GM21423 (cell line): ENCODE results near the gene PLXDC1.
"Not testable (repeated sequence)": the region's sequence is repeated elsewhere in the genome, so short reads cannot be mapped to it uniquely, and the experiment has no call there.

Experiments used
- ATAC-seq: cut with Tn5 transposase; IDR thresholded peaks from one replicate; pipeline ENCODE4 v1.9.1; 2021; ENCODE audit warnings: mild to moderate bottlenecking, moderate library complexity; ENCODE audit not compliant: unreplicated experiment

The PLXDC1 gene

DNA sequence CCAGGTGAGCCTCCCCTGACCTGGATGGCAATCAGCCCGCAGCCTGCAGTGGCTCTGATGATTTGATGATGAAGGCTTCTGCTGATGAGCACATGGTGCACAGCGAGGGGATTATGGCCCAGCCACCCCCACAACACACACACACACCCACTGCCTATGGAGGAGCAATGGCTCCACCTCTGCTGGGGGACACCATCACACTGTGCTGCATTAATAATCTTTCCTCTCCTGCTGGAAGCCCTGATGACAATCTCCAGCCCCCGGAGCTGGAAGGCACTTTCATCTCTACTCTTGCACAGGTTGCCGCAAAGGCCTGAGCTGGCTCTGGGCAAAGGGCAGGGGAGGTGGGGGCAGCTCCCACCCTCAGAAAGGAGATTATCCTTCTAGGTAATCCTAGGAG lies 79.9 kb downstream of the PLXDC1 start:
- ATAC-seq = no peak

DNA sequence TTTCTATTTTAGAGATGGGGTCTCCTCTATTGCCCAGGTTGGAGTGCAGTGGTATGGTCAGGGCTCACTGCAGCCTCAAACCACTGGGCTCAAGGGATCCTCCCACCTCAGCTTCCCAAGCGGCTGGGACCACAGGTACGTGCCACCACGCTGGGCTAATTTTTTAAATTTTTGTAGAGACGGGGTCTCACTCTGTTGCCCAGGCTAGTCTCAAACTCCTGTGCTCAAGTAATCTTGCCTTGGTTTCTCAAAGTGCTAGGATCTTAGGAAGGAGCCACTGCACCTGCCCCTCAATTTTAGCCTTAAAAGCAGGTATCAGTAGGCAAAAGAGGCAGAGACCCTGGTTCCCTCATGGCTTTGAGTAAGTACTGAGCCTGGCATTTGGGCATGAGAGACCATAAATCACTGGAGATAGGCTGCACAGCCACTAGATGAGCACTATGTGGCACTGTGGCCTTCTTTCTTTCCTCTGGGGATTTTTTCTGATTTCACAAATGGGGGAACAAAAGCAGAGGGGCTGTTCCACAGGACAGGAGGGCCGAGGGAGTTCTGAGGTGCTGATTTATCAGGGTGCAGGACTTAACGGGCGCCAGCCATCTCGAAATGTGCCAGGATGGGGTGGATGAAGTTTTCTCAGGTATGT lies 82.2 kb downstream of the PLXDC1 start:
- no peak for ATAC-seq

DNA sequence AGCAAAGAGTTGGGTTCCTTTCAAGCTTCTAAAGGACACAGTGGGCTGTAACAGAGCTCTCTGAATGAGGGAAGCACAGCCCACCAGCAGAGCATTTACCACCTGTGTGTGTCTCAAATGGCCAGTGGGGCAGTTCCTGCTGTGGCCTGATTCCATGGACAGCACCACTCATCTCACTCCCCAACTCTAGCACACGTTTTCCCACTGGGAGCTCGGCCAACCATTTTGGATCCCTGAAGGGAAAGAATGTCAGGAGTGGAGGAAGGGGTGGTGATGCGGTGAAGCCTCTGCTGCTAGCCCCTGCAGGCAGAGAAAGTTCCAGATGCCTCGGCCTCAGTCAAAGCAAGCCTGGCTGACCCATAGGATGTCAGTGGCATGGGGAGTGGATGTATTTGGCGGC lies 86.6 kb downstream of the PLXDC1 start:
- no peak for ATAC-seq

DNA sequence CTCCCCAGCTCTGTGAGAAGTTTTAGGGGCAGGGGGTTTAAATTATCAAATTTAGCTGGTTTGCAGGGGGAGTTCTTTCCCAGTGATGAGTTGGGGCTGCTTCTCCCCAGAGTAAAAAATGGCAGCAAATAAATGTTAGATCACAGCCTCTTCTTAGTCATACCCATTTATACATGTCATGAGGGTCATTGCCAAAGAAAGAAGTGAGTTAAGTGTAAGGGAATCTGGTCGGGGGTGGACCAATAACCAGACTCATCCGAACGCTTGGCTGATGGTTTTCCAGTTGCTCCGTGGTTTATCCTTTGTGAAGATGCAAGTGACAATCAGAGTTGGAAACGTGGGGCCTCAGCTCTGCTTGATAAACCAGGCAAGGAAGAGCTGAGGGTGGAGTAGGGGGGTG lies 87.1 kb downstream of the PLXDC1 start:
- no peak for ATAC-seq

DNA sequence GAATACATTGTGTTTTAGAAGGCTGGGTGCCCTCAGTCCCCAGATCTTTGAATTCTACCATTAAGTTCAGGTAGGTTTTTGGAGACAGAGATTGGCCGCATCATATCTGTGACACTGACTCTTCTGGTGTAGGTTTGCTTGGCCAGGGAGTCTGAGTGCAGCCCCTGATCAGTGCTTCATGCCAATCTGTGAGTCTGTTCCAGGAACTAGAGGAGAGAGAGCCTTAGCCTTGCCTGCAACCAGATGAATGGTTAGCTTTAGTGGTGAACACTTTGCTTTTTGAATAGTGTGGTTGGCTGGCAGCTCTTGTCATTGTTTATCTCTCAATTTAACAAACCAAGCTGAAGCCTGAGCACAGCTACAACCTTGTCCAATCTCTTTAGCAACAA lies 87.8 kb downstream of the PLXDC1 start:
- ATAC-seq = no peak

DNA sequence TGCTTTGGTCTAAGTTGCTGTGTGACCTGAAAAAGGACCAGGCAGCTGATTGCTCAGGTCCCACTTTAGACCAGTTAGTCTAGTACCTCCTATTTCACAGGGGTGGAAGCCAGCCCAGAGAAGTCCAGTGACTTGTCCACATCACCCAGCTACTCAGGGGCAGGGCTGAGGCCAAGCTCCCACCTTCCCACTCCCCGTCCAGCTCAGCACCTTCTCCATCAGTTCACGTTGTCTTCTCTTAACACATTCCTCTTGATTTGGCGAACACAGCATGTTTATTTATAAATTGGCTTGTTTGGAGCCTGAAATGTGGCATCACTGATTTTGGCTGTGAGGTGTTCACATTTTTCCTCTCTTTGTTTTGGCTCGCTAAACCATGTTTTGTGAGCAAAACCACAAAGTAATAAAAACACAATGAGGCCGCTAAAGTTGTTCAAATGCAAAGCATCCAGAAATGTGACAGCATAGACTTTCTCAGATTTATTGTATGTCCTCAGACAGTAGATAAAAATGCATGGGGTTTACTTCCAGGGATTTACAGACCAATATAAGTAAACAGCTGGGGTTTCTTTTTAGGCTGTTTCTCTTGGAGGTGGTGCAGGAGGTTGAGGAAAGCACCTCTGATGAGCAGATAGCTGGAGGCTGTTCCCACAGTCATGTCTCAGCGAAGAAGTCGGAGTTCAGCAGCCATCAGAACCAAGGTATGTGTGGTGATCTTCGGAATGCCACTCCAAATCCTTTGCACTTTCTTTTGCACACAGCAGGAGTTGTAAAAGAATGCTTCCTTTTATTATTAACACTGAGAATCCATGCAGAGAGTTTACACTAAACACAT lies 88.4 kb downstream of the PLXDC1 start:
- no peak for ATAC-seq

DNA sequence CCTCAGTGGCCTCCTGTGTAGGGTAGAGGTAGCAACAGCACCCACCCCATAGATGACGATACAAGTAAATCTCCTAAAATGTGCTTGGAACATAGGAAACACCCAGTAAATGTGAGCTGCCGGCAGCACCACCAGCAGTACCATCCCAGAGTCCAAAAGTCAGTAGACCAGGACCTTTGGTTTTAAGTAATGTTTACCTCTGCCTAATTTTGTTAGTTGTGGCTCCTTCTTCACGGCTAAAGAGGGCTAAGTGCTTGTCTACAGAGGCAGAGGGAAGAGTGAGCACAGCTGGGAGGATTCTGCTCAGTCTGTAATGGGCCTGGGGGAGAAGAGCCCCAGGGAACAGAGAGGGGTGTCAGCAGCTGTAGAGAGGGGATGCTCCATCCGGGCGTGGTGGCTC lies 92.9 kb downstream of the PLXDC1 start:
- no peak for ATAC-seq

DNA sequence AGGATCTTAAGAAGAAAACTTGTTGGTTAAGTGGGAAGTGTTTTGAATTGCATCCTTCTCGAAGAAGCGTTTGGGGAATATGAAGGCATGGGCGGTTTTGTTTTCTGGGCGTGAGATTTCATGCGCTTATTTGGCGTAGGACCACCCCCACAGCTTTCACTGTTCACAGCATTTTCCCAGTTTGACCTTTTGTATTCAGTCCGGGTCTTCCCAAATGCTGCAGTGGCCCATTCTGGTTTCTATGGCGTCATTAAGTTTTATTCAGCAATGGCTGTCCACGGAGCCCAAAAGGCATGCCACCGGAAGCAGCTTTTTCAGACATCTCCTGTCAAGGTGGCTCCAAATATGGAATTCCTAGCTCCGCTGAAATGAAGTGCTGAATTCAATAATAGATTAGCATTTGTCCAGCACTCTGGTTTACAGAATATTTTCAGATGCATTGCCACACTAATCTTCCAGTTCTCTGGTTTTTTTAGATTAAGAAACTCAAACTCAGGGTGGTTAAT lies 93.7 kb downstream of the PLXDC1 start:
- ATAC-seq = no peak

DNA sequence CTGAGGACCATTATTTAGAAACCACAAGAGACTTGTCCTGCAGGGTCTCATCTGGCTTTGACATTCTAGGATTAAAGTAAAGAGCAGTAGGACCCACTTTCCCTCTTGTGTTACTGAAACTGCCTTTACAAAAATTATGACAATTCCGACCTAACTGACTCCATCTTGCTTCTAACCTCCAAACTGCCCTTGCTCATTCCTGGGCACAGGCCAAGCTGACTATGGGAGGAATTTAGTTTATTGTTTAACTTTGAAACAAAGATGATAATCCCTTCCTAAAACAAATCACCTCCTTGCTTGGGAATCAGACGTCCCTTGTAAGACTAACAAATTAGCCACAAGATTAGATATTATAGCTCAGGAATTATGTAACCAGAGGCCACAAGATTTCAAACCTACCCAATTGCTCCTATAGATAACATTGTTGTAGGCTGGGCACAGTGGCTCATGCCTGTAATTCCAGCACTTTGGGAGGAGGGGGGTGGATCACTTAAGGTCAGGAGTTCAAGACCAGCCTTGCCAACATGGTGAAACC lies 97.3 kb downstream of the PLXDC1 start:
- no peak for ATAC-seq

DNA sequence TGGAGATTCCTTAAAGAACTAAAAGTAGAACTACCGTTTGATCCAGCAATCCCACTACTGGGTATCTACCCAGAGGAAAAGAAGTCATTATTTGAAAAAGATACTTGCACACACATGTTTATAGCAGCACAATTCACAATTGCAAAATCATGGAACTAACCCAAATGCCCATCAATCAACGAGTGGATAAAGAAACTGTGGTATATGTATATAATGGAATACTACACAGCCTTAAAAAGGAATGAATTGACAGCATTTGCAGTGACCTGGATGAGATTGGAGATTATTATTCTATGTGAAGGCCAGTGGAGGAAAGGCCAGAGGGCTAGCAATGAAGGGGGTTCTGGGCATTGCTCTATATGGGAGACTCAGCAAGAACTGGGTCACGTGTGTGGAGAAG lies 99.0 kb downstream of the PLXDC1 start:
- not testable (repeated sequence) for ATAC-seq

DNA sequence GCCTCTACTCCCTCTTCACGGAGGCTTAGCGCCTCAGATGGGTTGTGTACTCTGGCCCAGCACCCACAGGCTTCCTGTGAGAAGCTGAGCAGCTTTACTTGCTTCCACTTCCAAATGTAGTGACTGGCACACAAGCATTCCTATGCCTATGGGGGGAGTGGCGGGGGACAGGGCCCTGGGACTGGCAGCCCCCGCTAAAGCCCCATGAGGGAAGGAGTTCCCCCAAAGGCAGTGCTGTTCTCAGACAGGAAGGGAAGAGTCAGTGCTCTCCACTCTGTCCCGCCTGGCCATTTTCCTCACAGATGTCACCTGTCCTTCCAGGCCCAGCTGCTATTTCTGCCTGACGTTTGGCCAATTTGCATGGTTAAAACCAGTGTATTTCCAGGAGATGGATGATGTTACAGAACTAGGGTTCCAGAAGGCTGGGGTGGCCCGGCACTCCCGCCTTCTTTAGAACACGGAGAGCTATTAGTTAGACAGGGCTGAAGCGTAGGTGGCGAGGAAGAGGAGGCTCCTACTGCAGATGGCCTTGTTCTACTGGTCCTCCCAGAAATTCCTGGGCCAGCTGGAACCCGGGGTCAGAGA lies 100.3 kb downstream of the PLXDC1 start:
- ATAC-seq = no peak

DNA sequence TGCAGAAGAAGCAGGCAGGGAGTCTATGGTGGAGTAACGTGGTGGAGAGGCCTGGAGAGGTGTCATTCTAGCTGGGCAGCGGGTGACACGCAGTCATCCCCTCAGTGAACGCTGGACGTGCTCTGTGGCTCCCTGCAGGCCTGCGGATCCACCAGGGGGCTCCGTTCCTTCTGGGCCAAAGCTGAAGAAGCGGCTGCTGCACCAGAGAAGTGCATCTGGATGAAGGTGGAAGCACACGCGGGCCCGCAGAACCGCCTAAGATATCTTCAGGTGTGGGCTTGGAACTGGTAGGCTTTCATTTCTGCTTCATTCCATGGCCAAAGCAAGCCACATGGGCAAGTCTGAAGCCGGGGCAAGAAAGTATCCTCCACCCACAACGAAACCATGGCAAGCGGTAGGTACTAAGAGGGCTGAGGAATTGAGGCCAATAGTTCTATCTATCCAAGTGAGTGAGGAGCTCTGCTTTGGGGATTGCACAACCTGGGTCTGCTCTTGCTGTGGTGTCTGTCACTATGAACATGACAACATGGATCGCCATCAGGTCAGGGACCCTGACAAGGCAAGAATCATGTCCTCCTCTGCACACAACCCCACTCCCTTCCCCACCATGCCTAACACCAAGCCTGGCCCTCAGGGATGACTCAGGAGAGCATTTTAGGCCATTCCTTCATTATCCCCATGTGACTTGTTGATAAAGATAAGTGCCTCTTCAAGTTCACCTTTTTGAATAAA lies 105.3 kb downstream of the PLXDC1 start:
- no peak for ATAC-seq

DNA sequence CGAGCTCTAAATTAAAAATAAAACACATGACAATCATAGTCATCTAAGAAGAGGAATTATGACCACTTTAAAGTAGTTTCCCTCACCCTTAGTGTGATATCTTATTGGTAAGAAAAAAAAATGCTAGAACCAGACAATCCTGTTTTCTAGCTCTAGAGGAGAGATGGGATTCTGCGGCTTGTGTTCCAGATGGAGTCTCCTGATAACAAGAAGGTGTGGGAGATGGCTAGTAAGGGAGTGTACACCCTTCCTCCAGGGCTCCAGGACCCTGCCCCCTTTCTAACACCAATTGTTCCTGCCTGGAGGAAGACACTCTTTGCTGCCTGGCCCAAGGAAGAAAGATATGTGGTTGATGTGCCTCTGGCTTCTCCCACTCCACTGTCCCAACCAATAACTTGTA lies 115.4 kb downstream of the PLXDC1 start:
- ATAC-seq = no peak

DNA sequence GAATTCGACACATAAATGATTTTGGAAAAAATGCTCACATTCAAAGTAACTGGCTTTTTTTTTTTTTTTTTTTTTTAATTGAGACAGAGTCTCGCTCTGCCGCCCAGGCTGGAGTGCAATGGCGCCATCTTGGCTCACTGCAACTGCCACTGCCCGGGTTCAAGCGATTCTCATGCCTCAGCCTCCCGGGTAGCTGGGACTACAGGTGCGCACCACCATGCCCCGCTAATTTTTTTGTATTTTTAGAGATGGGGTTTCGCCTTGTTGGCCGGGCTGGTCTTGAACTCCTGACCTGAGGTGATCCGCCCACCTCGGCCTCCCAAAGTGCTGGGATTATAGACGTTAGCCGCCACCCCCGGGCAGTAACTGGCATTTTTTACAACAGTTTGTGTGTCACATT lies 115.9 kb downstream of the PLXDC1 start:
- not testable (repeated sequence) for ATAC-seq

DNA sequence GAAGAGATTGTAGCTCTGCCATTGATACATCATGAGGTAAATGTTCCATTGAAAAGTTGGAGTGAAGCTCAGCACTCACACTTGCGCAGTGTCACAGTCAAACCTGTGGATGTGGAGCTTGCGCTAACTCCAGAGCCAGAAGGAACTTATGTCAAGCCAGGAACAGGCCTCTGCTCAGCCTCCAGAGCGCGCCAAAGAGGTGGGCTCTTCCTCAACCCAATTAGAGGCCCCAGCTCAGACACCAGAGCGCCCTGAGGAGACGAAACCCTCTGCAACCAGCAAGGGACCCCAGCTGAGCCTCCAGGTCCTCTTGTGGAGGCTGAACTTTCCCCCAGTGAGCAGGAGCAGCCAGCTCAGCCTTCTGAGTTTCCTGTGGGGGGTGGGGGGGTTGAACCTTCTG lies 122.7 kb downstream of the PLXDC1 start:
- no peak for ATAC-seq

DNA sequence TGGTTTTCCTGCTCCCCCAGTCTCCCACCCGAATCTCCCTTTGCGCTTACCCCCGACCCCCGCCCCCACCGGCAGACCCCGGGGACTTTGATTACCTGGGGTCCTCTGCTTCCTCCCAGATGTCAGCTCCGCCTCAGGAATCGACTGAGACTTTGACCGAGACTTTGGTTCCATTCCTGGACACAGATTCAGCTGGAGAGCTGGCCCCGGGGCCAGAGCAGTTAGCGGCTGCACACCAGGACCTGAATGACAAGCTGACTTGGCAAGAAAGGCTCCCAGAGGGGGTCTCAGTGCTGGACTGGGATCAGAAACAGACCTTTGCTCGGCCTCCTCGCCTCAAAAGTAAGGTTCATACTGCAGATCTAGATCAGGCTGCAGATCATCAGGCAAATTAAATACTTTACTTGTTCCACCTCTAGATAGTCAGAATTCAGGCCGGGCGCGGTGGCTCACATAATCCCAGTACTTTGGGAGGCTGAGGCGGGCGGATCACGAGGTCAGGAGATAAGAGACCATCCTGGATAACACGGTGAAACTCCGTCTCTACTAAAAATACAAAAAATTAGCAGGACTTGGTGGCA lies 123.9 kb downstream of the PLXDC1 start:
- ATAC-seq = no peak

DNA sequence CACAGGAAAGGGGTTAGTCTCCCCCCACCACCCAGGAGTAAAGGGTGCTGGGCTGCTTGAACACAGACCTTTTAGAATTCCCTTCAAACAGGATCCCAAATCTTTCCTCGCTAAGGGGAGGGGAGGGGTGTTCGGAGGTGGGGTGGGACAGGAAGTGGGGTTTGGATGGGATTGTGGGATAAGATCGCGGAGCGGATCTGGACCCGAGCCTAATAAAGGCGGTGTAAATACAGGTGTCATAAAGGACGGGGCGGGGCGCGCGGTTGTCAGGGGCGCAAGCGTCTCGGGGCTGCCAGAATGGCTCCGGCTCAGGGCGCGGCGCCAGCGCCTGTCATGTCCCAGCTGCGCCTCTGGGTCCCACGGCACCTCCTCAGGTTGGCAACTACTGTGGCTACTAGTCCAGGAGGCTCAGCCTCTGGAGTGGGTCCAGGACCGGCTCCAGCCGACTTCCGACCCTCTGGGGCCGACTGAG lies 124.4 kb downstream of the PLXDC1 start:
- no peak for ATAC-seq

DNA sequence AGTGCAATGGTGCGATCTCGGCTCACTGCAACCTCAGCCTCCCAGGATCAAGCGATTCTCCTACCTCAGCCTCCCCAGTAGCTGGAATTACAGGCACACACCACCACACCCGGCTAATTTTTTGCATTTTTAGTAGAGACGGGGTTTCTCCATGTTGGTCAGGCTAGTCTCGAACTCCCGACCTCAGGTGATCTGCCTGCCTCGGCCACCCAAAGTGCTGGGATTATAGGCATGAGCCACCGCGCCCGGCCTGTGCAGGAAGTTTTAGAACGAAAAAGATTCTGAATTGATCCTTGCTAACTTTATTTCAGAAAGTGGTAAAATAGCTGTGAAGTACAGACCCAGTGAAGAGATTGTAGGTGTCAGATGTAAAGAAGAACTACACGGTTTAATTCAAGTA lies 125.1 kb downstream of the PLXDC1 start:
- ATAC-seq = not testable (repeated sequence)

DNA sequence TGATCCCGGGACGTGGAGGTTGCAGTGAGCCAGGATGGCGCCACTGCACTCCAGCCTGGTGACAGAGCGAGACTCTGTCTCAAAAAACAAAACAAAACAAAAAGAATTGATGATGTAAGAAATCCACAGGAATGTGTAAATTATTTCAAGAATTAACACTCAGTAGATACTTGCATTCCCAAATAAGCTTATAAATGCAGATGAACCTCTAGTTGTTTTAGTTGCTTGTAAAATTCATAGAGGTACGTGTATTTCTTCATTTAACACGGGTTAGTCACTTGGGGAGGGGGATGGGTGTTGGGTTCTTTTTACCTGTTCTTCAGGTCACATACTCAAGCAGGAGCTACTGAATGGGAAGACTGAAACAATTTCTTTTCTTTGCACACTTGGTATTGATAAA lies 128.5 kb downstream of the PLXDC1 start:
- no peak for ATAC-seq

DNA sequence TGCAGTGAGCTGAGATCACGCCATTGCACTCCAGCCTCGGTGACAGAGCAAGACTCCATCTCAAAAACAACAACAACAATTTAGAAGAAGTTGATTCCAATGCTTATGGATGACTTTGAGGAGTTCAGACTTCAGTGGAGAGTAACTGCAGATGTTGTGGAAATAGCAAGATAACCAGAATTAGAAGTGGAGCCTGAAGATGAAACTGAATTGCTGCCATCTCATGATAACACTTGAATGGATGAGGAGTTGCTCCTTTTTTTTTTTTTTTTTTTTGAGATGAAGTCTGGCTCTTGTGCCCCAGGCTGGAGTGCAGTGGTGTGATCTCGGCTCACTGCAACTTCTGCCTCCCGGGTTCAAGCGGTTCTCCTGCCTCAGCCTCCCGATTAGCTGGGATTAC lies 131.4 kb downstream of the PLXDC1 start:
- not testable (repeated sequence) for ATAC-seq
